GOT3 (cell line): ENCODE measurements around the gene DRC1.
"Not testable (repeated sequence)": the region's sequence is repeated elsewhere in the genome, so short reads cannot be mapped to it uniquely, and the experiment has no call there.

Experiments
- DNase-seq: peaks from one replicate; lab custom pipeline; 2025; ENCODE audit warnings: mixed read lengths; lab: John Stamatoyannopoulos, UW

Gene DRC1

DNA sequence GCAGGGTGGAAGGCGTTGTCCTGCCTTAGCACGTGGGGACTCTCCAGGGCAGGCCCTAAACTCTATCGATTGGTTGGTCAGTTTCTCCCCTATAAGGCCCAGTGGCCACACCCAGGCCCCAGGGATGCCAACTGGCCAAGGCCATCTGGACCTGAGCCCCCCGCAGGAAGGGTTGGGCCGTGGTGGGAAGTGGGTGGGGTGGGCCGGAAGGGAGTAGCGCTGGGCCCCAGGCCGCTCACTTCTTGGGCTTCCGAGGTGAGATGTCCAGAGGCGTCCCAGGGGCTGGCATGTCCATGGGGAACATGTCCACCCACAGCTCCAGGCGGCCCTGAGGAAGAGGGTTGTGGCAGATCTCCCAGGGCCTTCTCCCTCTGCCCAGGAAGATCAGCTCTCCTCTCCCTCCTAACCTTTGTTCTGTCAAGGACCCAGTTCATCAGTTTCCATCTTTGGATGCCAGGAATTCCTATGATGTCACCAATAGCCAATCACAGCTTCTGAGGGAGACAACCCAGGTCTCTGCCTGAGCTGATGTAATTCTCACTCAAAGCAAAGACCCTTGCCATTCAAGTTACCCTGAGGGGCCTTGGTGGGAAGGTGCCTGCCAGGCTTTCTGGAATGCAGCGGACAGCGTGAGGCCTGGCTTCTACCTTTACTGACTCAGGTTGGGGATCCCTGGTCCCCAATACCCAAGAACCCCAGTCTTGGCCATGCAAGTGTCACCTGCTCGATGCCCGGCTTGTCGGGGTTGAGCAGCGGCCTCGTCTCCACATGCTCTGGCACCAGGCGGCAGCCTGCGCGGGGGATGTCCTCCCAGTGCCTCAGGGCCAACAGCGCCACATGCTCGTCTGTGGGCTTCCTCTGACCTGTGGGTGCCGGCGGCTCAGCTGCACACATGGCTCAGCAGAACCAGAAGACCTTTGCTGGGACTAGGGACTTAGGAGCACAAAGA is 61.8 kb downstream of the DRC1 start:
- no peak for DNase-seq

DNA sequence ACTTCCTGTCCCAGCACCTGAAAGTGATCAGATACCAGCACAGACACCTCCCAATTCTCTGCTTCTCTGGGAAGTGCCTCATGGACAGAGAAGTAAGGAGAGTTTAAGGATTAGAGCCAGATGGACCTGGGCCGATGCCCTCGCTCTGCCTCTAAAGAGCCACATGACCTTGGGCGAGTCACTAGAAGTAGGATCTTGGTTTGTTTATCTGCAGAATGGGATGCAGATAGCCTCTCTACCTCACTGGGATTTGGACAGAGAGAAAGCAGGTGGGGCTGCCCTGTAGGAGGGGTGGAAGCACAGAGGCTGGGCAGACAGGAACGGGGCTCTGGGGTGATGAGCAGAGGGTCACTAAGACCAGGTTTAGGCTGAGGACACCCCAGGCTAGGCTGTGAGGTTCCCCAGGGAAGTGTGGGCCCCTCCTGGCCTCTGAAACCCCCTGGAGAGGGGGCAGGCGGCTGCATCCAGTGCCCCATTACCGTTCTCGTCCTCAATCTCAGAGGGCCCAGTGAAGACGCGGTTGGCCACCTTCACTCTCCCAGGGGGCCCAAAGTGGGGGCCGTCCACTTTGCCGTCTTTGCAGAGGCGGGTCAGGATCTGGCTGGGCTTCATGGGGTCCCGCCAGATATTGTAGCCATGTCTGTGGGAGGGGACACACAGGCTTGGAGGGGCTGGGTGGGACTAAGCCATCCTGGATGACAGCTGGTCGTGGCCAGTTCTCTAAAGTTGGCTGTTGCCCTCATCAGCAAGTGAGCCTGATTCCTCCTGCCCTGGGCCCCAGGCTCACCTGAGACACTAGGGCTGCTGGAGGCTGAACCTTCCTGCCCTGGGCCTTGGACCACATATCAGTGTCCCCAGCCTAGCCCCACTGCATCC is 62.9 kb downstream of the DRC1 start:
- DNase-seq = no peak

DNA sequence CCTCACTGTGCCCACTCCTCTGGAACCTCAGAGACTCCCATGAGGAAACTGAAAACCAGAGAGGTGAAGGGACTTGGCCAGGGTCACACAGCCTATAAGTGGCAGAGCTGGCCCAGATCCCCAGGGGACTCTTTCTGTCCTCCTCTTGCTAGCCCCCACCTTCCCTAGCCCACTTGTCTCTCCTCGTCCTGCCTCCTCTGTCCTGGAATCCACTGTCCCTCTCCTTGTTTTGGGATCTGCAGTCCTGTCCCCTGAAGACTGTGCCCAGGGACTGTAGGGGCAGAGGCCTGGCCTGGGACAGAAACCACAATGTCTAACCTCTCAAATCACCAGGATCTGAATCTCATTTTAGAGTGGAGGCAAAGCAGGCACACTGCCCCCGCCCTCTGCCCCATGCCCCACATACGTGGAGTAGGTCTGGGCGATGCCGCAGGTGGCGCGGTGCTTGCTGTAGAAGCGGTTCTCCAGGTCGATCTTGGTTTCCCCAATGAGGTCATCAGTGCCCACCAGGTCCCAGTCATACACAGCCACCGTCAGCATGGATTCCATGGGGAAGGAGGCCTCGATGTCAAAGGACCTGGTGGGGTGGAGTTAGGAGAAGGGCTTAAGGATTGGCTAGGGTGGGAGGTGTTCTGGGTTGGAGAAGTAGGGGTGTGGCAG is 63.7 kb downstream of the DRC1 start:
- DNase-seq = no peak

DNA sequence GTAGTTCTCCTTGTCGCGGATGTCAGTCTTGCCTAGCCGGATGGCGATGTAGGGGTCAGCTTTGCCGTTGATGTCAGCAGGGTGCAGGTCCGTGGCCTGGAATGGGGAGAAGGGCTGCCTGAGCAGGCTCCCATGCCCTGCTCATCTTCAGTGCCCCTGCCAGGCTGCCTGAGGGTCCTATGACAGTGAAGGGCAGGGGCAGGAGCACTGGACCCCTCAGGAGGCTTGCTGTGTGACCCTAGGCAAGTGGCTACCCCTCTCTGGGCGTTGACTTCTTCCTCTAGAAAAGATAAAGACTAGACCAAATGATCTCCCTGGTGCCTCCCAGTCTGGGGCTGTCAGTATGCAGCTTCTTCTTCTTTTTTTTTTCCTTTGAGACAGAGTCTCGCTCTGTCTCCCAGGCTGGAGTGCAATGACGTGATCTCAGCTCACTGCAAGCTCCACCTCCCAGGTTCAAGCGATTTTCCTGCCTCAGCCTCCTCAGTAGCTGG is 64.3 kb downstream of the DRC1 start:
- DNase-seq = no peak

DNA sequence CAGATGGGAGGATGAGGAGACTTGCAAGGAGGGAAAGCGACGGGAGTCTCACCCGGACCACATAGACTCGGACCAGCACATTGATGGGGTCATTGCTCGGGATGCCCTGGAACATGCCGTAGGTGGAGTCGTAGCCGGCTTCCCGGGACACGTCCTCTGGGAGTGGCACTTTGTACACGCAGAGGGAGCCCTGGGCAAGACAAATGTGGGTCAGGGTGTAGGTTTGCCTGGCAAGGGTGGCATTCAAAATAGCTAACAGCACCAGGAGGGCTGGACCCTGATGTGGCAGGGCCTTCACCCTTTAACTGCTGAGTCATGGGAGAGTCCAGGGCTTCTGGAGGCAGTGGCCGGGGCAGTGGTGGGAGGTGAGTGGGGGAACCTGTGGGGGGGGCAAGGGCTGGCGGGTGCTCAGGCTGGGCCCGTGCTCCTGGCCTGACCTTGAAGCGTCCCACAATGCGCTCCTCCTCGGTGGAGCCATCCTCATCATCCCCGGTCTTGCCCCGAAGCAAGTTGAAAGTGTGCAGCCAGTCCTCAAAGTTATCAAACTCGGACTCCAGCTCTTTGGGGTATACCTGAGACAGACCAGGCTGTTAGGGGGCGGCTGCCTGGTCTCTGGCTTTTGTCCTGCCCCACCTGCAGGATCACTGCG is 65.1 kb downstream of the DRC1 start:
- DNase-seq = no peak

DNA sequence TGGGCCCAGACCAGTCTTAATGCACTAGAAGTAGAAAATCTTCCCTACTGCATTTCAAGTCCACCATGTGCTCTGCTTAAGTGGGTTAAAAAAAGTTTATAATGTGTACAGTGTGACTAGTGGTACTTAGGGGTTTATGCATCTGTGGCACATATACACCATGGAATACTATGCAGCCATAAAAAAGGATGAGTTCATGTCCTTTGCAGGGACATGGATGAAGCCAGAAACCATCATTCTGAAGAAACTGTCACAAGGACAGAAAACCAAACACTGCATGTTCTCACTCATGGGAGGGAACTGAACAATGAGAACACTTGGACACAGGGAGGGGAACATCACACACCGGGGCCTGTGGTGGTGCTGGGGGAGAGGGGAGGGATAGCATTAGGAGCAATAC is 66.8 kb downstream of the DRC1 start:
- DNase-seq = not testable (repeated sequence)

DNA sequence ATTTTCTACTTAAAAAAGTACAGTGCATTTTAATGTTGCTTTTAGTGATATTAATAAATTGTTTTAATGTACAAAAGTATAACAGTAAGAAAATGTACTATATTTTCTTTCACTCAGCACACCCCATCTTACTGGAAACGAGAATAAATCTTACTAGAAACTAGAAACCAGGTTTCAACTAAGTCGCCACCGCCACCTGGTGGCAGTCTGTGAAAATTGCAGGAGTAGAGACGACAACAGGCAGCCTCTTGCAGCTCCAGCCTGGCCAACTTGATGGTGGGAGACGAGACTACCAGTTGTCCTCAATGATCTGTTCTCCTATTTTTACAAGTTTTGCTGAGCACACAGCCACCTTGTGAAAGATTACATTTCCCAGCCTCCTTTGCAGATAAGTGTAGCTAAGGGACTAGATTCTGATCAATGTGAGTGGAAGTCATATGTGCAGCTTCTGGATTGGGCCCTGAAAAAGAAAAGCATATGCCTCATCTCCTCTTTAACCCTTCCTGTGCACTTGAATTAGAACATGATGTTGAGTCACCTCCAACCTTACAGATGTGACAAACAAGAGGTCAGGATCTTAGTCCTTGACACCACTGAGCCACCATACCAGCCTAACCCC is 67.5 kb downstream of the DRC1 start:
- no peak for DNase-seq

DNA sequence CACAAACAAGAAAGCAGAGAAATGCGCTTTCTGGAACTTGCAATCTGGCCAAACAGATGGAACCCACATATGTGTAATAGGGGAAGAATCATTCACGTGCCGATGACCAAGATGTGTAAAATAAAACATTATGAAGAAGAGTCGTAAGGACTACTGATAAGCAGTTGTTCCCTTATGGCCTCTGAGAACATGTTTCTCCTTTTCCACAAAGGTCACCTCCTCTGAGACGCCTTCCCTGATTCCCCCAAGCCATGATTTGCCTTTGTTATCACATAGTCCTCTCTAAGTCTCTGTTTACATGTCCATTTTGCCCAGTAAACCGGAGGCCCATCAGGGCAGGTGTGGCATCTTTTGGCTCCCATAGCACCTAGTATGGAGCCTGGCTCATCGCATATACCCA is 68.2 kb downstream of the DRC1 start:
- DNase-seq = no peak

DNA sequence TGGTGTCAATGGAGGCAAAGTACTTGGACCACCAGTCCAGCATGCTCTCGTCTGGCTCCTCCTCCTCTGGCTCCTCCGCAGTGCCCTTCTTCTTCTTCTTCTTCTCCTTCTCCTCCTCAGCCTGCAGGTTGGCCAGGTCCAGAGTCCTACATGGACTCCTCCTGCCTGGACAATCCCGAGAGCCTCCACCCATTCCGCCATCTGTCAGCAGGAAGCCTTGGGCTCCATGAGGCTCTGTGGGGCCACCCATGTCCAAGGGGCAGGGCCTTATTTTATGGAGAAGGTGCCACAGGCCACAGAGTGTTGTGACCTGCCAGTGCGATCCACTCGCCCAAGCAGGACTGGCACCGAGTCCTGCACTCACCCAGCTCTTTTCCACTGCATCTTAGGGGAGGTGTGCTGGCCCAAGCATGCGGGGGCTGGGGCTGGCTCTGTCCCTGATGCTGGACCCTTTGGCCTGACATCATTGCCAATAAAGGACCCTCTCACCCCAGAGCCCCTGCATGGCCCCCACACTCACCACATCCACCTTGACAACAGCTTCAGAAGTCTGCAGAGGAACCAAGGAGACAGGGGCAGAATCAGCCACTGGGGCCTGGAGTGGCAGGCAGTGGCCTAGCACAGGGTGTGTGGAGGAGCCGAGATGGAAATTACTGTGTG is 69.0 kb downstream of the DRC1 start:
- no peak for DNase-seq

DNA sequence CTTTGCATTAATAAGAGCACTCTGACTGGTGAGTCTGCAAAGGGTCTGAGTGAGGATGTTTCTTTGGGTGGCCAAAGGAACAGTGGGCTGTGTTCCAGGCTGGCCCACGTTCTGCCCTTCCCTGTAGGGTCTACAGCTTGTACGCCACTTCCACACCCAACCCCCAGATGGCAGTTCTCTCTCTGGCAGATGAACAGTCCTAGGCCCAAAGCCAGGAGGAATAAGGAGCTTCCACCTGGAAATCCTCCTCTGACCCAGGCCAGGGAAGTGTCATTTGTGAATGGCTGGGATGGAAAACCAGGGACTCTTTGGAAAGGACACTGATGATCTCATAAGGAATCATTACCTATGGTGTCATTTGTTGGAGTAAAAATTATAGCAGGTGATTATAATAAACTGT is 69.6 kb downstream of the DRC1 start:
- DNase-seq = no peak

DNA sequence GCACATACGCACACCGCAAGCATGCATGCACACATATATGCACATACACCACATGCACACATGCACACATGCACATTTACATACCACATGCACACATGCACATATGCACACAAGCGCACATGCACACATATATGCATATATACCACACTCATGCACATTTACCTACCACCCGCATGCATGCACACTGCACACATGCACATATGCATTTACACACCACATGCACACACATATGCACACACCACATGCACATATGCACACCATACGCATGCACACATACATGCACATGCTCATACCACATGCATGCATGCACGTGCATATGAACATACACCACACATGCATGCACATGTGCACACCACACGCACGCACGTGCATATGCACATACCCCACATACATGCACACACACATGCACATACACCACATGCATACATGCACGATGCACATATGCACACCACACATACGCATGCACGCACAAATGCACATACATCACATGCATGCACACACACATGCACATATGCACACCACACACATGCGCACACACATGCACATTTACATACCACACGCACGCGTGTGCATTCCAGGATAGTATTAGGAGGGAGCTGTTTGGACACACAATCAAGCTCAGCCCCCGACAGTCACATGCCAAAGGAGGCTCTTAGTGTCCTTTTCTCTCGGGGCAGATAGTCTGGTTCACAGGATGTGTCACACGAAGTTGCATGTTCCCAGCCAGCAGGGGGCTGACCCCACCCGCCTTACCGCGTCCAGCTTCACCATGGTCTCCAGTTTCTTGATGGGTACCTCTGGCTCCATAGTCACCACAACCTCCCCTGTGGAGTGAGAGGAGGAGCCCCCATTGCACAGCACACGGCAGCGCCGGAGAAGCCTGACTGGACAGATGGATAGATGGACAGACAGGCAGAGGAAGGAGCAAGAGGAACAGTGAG is 70.3 kb downstream of the DRC1 start:
- no peak for DNase-seq

DNA sequence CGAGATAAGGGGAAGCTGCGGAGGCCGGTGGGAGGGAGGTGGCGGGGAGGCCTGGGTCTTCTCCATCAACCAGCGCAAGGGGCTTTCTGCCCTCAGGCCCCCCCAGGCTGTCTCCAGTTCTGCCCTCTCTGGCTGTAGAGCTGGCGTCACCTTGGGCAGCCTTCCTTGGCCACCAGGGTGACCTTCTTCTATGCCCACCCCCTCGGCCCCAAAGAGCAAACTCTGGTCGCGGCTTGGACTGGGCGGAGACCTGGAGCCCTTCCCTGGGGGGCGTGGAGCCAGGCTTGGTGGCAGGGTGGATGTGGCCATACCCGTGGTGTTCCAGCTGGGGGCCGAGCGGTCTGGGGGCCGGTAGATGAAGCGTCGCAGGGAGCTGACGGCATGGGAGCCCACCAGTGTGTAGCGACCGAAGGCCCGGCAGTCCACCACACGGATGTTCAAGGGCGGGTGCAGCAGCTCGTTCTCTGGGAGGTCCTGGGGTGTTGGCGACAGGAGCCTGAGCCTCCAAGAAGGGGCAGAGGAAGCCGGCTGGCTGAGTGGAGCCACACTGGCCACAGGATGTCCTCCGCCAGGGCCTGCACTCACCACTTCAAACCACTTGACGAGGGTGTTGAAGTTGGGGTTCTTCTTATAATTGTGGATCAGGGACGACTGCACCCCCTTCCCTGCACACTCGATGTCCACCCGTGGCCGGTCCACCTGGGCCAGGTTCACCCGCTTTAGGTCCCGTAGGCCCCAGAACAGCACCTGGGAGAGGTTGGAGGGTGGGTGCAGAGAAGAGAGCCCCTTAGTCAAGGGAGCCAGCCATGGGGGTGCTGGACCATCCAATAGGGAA is 71.3 kb downstream of the DRC1 start:
- DNase-seq = no peak

DNA sequence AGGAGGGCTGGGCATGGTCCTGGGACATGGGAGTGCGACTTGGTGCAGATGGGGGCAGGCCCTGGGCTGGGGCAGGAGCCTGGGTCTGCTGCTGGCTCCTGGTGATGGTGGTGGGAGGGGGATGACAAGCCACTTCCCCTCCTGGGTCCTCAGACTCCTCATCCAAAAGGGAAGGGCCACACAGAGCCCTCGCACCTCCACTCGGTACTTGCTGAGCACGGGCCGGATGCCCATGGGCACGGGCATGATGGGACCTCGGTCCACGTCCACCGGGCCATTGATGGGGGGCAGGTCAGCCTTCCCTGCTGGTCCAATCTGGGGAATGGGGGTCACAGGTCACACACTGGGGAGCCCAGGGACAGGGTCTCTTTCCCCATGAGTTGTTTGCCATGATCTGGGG is 72.1 kb downstream of the DRC1 start:
- DNase-seq = no peak

DNA sequence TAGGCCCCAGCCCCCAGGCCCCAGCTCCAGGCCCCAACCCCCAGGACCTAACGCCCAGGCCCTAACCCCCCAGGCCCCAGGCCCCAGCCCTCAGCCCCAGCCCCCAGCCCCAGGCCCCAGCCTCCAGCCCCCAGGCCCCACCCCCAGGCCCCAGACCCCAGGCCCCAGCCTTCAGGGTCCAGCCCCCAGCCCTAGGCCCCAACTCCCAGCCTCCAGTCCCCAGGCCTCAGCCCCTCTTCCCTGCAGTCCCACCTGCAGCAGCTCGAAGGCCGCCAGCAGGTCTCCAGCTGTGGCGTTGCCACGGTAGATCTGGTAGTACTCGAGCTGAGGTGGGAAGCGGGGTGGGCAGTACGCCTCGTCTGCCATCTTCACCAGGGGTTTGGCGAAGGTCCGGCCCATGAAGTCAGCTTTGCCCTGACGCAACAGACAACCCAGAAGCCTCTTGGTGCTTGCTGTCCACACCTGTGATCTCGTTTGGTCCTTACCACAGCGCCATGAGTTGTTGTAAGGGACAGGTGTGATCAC is 72.6 kb downstream of the DRC1 start:
- DNase-seq = no peak

DNA sequence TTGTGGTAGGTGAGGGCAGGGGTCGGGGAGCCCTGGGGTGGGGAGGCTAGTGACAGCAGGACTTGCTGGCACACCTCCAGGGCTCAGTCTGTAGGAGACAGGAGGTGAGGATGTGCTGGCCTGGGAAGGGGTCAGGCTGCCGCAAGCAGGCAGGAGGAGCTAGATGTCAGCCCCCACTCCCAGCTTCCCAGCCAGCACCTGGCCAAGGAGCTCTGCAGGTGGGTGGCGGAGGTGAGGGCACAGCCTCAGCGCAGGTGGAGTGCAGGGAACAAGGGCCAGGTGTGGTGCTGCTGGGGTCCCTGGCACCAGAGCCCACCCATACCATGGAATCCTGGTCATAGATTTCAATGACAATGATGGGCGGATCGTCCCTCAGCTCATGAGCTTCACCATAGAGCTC is 73.3 kb downstream of the DRC1 start:
- DNase-seq = no peak

DNA sequence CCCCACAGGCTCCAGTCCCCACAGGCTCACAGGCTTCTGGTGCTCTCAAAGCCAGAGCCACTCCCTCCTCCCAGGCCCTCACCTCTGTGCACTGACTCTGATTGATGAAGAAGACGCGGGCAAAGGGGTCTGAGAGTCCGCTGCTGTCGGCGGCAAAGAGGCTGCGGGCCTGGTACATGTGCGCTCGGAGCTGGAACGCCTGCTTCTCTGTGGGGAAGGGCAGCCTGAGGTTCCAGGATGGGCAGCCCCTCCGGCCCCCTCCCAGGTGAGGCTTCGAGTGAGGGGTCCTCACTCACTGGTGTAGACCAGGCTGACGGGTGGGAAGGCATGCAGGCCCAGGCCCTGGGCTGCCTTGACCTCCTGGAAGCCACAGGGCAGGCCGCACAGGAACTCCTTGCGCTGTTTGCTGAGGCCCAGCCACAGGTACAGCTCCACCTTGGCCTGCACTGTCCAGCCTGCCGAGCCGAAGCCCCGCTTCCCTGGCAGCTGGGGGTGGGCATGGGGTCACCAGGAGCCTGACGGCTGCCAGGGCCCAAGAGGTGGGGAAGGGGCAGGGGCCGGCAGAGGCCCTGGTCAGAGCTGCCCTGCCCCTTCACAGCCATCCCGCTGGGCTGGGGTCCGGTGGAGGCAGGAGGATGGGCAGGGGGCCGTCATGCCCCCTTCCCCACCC is 74.2 kb downstream of the DRC1 start:
- no peak for DNase-seq

DNA sequence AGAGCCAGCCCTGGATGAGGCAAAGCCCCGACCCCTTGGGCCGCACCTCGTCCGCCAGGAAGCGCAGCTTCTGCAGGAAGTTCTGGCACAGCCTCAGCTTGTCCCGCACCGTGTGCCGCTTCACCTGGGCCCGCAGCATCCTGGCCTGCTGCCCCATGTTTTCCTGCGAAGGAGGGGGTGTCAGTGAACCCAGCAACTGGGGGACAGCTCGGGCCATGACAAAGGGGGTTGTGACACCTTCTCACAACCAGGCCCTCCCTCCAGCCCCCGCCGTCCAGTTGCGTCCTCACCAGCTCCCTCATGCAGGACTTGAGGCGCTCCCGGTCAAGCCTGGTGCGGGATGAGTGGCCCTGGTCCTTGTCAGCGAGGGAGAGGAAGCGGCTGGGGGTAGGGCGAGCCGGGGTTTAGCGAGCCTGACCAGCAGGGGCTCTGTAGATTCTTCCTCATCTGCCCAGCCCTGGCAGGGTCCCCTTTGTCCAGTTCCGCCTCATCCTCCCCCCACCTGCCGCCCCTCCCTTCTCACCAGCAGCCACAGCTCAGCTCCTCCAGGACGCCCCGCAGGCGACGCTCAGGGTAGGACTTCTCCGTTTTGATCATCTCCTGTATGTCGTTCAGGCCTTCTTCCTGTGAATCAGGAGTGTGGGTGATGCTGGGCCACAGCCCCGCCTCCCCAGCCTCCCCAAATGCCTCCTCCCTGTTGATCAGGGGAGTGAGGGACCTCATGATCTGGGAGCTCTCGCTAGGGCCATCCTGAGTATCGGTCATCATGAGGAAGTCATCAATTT is 75.6 kb downstream of the DRC1 start:
- DNase-seq = no peak
